ENCODE measurements around the gene DENND5B.
"Not testable (repeated sequence)": the region's sequence is repeated elsewhere in the genome, so short reads cannot be mapped to it uniquely, and the experiment has no call there.

Gene DENND5B

GRCh38 chr12:31557707-31558106 lies 33.2 kb downstream of the DENND5B start:
- no peak for DNase-seq (ENCODE audit: low read depth)

- DNase-seq (ENCODE audit: low read depth): not testable (repeated sequence)
These were observed 35.5 kb downstream of the DENND5B start for GRCh38 chr12:31555466-31555865.

GRCh38 chr12:31550590-31550989 lies 40.3 kb downstream of the DENND5B start:
- not testable (repeated sequence) for DNase-seq (ENCODE audit: low read depth)

GRCh38 chr12:31536672-31537071 lies 54.3 kb downstream of the DENND5B start:
- DNase-seq (ENCODE audit: low read depth): no peak

- no peak for DNase-seq (ENCODE audit: low read depth)
These were observed 57.5 kb downstream of the DENND5B start for GRCh38 chr12:31533470-31533869.

GRCh38 chr12:31531893-31532292 lies 59.0 kb downstream of the DENND5B start:
- no peak for DNase-seq (ENCODE audit: low read depth)

- DNase-seq (ENCODE audit: low read depth): no peak
These were observed 62.8 kb downstream of the DENND5B start for GRCh38 chr12:31528095-31528494.

- no peak for DNase-seq (ENCODE audit: low read depth)
These were observed 63.9 kb downstream of the DENND5B start for GRCh38 chr12:31527083-31527482.

- no peak for DNase-seq (ENCODE audit: low read depth)
These were observed 64.8 kb downstream of the DENND5B start for GRCh38 chr12:31526158-31526546.

GRCh38 chr12:31525496-31526157 lies 65.3 kb downstream of the DENND5B start:
- no peak for DNase-seq (ENCODE audit: low read depth)

GRCh38 chr12:31524791-31525495 lies 66.0 kb downstream of the DENND5B start:
- DNase-seq (ENCODE audit: low read depth): no peak

GRCh38 chr12:31523306-31523705 lies 67.6 kb downstream of the DENND5B start:
- DNase-seq (ENCODE audit: low read depth): no peak

- no peak for DNase-seq (ENCODE audit: low read depth)
These were observed 68.3 kb downstream of the DENND5B start for GRCh38 chr12:31522607-31523006.

GRCh38 chr12:31521964-31522363 lies 69.0 kb downstream of the DENND5B start:
- DNase-seq (ENCODE audit: low read depth): no peak

- no peak for DNase-seq (ENCODE audit: low read depth)
These were observed 71.4 kb downstream of the DENND5B start for GRCh38 chr12:31519511-31519910.

- no peak for DNase-seq (ENCODE audit: low read depth)
These were observed 72.2 kb downstream of the DENND5B start for GRCh38 chr12:31518680-31519227.

- DNase-seq (ENCODE audit: low read depth): no peak
These were observed 72.9 kb downstream of the DENND5B start for GRCh38 chr12:31517994-31518393.

GRCh38 chr12:31516702-31517101 lies 74.2 kb downstream of the DENND5B start:
- no peak for DNase-seq (ENCODE audit: low read depth)

- no peak for DNase-seq (ENCODE audit: low read depth)
These were observed 76.0 kb downstream of the DENND5B start for GRCh38 chr12:31514912-31515311.

- DNase-seq (ENCODE audit: low read depth): no peak
These were observed 80.9 kb downstream of the DENND5B start for GRCh38 chr12:31510034-31510433.

GRCh38 chr12:31508436-31509150 lies 82.3 kb downstream of the DENND5B start:
- no peak for DNase-seq (ENCODE audit: low read depth)

- no peak for DNase-seq (ENCODE audit: low read depth)
These were observed 83.0 kb downstream of the DENND5B start for GRCh38 chr12:31507966-31508365.

Data from activated T-cell treated with anti-CD3 and anti-CD28 coated beads for 24 hours (primary cell).